ENCODE results near the gene CHURC1. TPM values are rescaled to one million over a fixed set of nuclear protein-coding genes. Genes with fewer than 3 reads are reported as not detected.

CHURC1 gene
- total RNA-seq, 2 donors from 2014 or later, result 27.8 to 38.6 TPM

DNA sequence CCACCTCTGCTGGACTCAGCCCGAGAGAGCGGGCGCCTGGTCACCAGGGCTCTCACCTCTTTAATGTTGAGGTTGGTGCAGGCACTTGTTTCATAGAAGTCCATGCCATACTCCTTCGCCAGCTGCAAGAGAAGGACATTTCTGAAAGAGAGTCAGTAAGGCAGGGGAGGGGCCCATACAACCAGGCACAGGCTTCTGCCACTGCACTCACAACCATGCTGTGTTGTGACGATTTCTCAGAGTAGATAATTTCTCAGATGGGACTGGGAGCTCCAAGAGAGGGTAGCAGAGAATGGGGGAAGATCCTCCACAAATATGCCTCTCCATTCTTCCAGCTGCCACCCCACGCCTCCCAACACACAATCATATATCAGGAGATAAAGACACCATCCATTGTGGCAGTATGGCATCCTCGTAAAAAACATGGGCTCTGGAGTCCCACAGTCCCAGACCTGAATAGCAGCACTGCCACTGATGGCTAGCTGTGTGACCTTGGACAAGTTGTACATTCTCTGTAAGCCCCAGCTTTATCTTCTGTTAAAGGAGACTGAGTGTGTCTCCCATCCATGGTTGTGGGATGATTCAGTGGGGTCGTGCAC lies 34.5 kb downstream of the CHURC1 start:
- Mint-ChIP-seq H3K27me3 (no peaks in the 10 kb centered on the region), H3K27ac (no peak overlapping the region), H3K4me1 (ENCODE audit: low read depth in 2 of 2) (peaks cover 5 to 21% of the 10 kb centered on the region in 2 donors), H3K36me3 (no peaks in the 10 kb centered on the region), H3K4me3 (no peak overlapping the region), H3K9me3 (no peaks in the 10 kb centered on the region)
- ATAC-seq (no peak), DNase-seq (ENCODE audit: low spot score) (no peak)

DNA sequence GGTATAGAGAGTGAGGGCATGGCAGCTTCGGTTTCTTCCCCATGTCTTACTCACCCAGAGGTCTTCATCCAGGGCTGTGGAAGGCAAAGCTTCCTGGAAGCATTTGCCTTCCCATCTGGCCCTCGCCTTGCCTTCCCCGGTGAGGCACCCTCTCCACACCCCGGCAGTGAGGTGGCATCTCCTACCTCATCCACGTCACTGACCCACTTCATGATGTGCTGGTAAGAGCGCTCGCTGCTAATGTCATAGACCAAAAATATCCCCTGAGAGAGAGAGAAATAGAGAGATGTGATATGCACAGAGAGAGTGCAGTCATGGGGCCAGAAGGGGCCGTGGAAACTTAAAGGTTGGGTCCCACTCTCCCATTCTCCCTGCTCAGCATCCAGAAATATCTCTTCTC lies 36.6 kb downstream of the CHURC1 start:
- ATAC-seq, result no peak
- no peak overlapping the region for H3K27ac Mint-ChIP-seq
- H3K4me1 Mint-ChIP-seq (ENCODE audit: low read depth in 2 of 2), result peaks cover 0 to 14% of the 10 kb centered on the region in 2 donors

GRCh38 chr14:64951291-64951690 lies 37.0 kb downstream of the CHURC1 start:
- H3K4me3 Mint-ChIP-seq, result no peak overlapping the region

More for the DNA sequence above, 36.6 kb downstream of the CHURC1 start:
- Mint-ChIP-seq H3K4me3 (no peak overlapping the region), H3K9me3 (no peaks in the 10 kb centered on the region), H3K27me3 (no peaks in the 10 kb centered on the region), H3K36me3 (no peaks in the 10 kb centered on the region)
- DNase-seq (ENCODE audit: low spot score), result no peak

GRCh38 chr14:64951724-64952123 lies 37.5 kb downstream of the CHURC1 start:
- no peak overlapping the region for H3K4me3 Mint-ChIP-seq
- no peaks in the 10 kb centered on the region for H3K36me3 Mint-ChIP-seq
- H3K27me3 Mint-ChIP-seq, result no peaks in the 10 kb centered on the region
- DNase-seq (ENCODE audit: low spot score), result no peak
- no peaks in the 10 kb centered on the region for H3K9me3 Mint-ChIP-seq
- H3K27ac Mint-ChIP-seq, result no peak overlapping the region
- ATAC-seq, result no peak
- peaks cover 0 to 14% of the 10 kb centered on the region in 2 donors for H3K4me1 Mint-ChIP-seq (ENCODE audit: low read depth in 2 of 2)

More at GRCh38 chr14:64951291-64951690, 37.0 kb downstream of the CHURC1 start:
- H3K4me1 Mint-ChIP-seq (ENCODE audit: low read depth in 2 of 2), result peaks cover 0 to 14% of the 10 kb centered on the region in 2 donors
- no peaks in the 10 kb centered on the region for H3K9me3 Mint-ChIP-seq
- no peaks in the 10 kb centered on the region for H3K36me3 Mint-ChIP-seq
- no peak for DNase-seq (ENCODE audit: low spot score)
- no peak for ATAC-seq
- H3K27me3 Mint-ChIP-seq, result no peaks in the 10 kb centered on the region
- no peak overlapping the region for H3K27ac Mint-ChIP-seq

- no peak for DNase-seq (ENCODE audit: low spot score)
- Mint-ChIP-seq H3K27ac (no peak overlapping the region), H3K27me3 (no peaks in the 10 kb centered on the region), H3K4me1 (ENCODE audit: low read depth in 2 of 2) (peaks cover 0 to 10% of the 10 kb centered on the region in 2 donors), H3K4me3 (no peak overlapping the region), H3K9me3 (no peaks in the 10 kb centered on the region), H3K36me3 (no peaks in the 10 kb centered on the region)
- ATAC-seq, result no peak
These were observed 38.5 kb downstream of the CHURC1 start for GRCh38 chr14:64952598-64953309.

DNA sequence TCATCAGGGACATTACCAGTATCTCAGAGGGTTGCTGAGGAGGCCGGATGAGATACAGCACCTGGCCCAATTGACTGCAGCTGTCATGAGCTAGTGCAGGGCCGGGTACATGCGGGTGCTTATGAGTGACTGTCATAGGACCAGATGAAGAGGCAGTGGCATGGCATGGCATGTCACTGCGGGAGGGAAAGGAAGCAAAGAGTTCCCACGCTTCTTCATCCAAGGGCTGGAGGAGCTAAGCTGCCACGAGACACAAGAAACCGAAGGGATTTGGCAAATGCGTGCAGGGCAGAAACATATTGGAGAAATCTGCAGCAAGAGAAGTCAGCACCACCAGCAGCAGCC lies 39.0 kb downstream of the CHURC1 start:
- Mint-ChIP-seq H3K27me3 (no peaks in the 10 kb centered on the region), H3K4me1 (ENCODE audit: low read depth in 2 of 2) (peaks cover 0 to 10% of the 10 kb centered on the region in 2 donors), H3K9me3 (no peaks in the 10 kb centered on the region), H3K27ac (no peak overlapping the region), H3K36me3 (no peaks in the 10 kb centered on the region), H3K4me3 (no peak overlapping the region)
- ATAC-seq (no peak), DNase-seq (ENCODE audit: low spot score) (no peak)

DNA sequence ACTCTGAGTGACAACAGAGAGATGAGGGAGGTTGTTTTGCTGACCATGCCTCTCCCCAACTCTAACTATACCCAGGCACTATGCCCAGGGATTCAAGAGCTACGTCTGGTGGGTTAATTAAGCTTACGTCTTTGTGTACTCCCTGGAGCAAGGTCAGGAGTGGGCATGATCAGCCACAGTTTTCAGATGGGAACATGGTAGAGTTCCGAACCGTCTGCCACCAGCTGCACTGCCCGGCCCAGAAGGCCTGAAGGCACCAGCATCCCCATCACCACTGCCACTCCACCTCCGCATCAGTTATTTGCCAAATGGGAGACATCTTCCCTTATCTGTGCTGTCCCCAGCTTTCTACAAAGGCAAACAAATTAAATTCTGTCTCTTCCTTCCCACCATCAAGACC lies 39.4 kb downstream of the CHURC1 start:
- H3K9me3 Mint-ChIP-seq, result no peaks in the 10 kb centered on the region
- H3K4me3 Mint-ChIP-seq, result no peak overlapping the region
- DNase-seq (ENCODE audit: low spot score) (no peak), ATAC-seq (no peak)
- no peak overlapping the region for H3K27ac Mint-ChIP-seq
- H3K4me1 Mint-ChIP-seq (ENCODE audit: low read depth in 2 of 2), result peaks cover 0 to 10% of the 10 kb centered on the region in 2 donors
- H3K36me3 Mint-ChIP-seq, result no peaks in the 10 kb centered on the region
- no peaks in the 10 kb centered on the region for H3K27me3 Mint-ChIP-seq

GRCh38 chr14:64954491-64955240 lies 40.4 kb downstream of the CHURC1 start:
- H3K36me3 Mint-ChIP-seq, result no peaks in the 10 kb centered on the region
- no peak overlapping the region for H3K27ac Mint-ChIP-seq
- no peak for DNase-seq (ENCODE audit: low spot score)
- no peaks in the 10 kb centered on the region for H3K27me3 Mint-ChIP-seq
- ATAC-seq, result no peak
- no peaks in the 10 kb centered on the region for H3K9me3 Mint-ChIP-seq
- H3K4me1 Mint-ChIP-seq (ENCODE audit: low read depth in 2 of 2), result peaks cover 0 to 10% of the 10 kb centered on the region in 2 donors
- H3K4me3 Mint-ChIP-seq, result no peak overlapping the region

DNA sequence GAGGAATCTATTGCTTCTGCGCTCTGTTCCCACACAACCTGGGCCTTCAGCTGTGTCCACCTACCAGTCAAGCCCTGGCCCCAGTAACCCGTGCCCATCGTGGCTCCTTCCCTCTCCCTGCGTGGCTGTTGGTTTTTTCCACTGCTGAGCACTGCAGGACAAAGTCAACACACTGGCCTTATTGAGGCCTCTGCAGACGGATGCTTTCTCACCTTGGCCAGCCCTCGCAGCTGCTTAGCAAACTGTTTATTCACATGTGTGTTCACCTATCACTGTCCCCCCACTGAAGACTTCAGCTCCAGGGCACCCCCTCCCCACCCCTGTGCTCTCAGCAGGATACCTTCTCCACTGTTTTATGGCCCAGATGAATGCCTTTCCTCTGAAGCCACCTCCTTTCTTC lies 41.0 kb downstream of the CHURC1 start:
- Mint-ChIP-seq H3K27me3 (no peaks in the 10 kb centered on the region), H3K4me3 (no peak overlapping the region), H3K4me1 (ENCODE audit: low read depth in 2 of 2) (peaks cover under 1 to 11% of the 10 kb centered on the region in 2 donors), H3K27ac (no peak overlapping the region), H3K36me3 (no peaks in the 10 kb centered on the region), H3K9me3 (no peaks in the 10 kb centered on the region)
- DNase-seq (ENCODE audit: low spot score) (no peak), ATAC-seq (no peak)

DNA sequence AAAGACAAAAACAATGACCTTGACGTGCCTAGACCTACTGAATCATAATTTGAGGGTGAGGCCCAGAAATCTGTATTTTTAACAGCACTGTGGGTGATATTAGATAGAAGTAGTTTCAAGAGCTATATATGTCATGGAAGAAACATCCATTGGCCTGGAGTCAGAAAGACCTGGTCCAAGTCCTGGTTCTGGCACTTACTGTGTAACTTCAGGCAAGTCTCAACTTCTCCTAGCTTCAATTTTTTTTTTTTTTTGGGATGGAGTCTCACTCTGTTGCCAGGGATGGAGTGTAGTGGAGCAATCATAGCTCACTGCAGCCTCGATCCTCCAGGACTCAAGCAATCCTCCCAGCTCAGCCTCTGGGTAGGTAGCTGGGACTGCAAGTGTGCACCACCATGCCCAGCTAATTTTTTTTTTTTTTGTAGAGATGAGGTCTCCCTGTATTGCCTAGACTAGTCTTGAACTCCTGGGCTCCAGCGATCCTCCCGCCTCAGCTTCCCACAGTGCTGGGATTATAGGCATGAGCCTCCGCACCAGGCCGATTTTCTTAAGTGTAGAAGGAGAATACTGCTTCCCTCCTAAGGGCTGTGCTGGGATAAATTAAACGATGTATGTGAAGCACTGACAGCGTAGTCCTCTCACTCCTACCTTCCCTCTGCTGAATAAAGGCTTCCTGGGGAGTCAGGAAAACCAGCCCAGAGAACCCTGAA lies 42.6 kb downstream of the CHURC1 start:
- no peak overlapping the region for H3K27ac Mint-ChIP-seq
- H3K27me3 Mint-ChIP-seq, result no peaks in the 10 kb centered on the region
- H3K4me3 Mint-ChIP-seq, result no peak overlapping the region
- ATAC-seq, result no peak
- H3K36me3 Mint-ChIP-seq, result no peaks in the 10 kb centered on the region
- H3K9me3 Mint-ChIP-seq, result no peaks in the 10 kb centered on the region
- peaks cover 4 to 15% of the 10 kb centered on the region in 2 donors for H3K4me1 Mint-ChIP-seq (ENCODE audit: low read depth in 2 of 2)
- no peak for DNase-seq (ENCODE audit: low spot score)

GRCh38 chr14:64958201-64958600 lies 43.9 kb downstream of the CHURC1 start:
- no peak overlapping the region for H3K27ac Mint-ChIP-seq
- ATAC-seq, result no peak
- no peak overlapping the region for H3K4me3 Mint-ChIP-seq
- DNase-seq (ENCODE audit: low spot score), result no peak
- H3K9me3 Mint-ChIP-seq, result no peaks in the 10 kb centered on the region
- no peaks in the 10 kb centered on the region for H3K36me3 Mint-ChIP-seq
- H3K4me1 Mint-ChIP-seq (ENCODE audit: low read depth in 2 of 2), result peaks cover 4 to 6% of the 10 kb centered on the region in 2 donors
- no peaks in the 10 kb centered on the region for H3K27me3 Mint-ChIP-seq

DNA sequence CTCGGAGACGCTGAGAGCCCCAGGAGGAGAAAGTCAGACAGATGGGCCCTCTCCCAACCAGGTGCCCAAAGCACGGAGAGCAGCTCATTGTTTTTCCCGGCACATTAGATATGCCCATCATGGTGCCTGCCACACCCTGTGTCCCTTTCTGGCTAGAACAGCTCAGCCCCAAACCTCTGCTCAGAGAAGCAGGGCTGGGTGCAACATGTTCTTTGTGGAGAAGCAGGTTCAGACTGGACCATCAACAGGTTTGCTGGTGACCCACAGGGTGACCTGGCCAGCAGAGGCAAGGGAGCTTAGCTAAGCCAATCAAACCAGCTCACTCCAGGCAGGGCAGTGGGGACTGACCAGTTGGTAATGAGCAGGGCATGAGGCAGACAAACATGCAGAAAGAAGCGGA lies 44.5 kb downstream of the CHURC1 start:
- no peak overlapping the region for H3K4me3 Mint-ChIP-seq
- H3K9me3 Mint-ChIP-seq, result no peaks in the 10 kb centered on the region
- no peaks in the 10 kb centered on the region for H3K36me3 Mint-ChIP-seq
- ATAC-seq (no peak), DNase-seq (ENCODE audit: low spot score) (no peak)
- no peak overlapping the region for H3K27ac Mint-ChIP-seq
- no peaks in the 10 kb centered on the region for H3K27me3 Mint-ChIP-seq
- peaks cover 5% of the 10 kb centered on the region in 2 donors for H3K4me1 Mint-ChIP-seq (ENCODE audit: low read depth in 2 of 2)

DNA sequence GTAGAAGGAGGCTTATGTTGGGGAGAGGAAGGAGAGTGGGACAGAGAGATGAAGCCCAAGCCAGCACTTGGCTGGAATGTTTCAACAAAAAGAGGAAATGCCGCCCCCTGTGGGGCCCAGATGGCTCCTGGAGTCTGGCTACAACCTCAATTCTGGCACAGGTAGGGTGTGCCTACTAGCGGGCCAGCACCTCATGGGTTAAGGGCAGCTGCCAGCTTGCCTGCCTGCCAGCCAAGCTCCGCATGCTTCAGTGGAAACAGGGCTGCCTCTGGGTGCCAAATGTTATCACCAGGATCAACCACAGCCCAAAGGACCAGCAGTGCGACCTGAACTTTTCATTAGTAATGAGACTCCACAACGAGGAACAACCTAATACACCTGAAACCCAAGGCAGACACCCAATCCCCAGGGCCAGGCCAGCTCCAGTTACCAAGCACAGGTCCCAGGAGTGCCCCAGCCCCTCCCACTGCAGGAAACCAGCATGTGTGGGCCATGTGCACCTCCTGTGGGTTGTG lies 46.6 kb downstream of the CHURC1 start:
- no peaks in the 10 kb centered on the region for H3K36me3 Mint-ChIP-seq
- no peak overlapping the region for H3K4me3 Mint-ChIP-seq
- H3K27ac Mint-ChIP-seq, result no peak overlapping the region
- no peaks in the 10 kb centered on the region for H3K27me3 Mint-ChIP-seq
- DNase-seq (ENCODE audit: low spot score) (no peak), ATAC-seq (no peak)
- no peaks in the 10 kb centered on the region for H3K9me3 Mint-ChIP-seq
- H3K4me1 Mint-ChIP-seq (ENCODE audit: low read depth in 2 of 2), result peaks cover 5 to 9% of the 10 kb centered on the region in 2 donors
